Measurements from ENCODE around the gene KRTAP5-2. TPM values are rescaled to one million over a fixed set of nuclear protein-coding genes. Genes with fewer than 3 reads are reported as not detected.

Gene KRTAP5-2
- total and polyA plus RNA-seq, 2 donors = 0.11 TPM; not detected in 1

DNA sequence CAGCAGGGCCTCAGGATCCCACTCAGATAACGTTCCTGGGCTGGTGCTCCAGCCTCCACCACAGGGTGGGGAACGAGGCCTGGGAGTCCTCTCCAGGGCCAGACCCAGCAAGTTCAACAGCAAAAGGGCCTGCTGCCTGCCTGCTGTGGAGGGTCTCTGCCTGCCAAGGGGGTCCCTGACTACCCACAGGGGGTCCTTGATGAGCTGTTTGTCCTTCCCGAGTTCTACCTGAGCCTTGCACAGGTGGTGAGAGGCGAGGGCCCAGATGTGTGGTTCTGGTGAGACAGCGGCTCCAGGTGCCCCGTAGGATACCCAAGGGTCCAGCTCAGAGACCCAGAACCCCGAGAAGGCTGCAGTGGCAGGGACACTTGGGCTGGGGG lies 30.4 kb downstream of the KRTAP5-2 start:
- peaks cover 3 to 13% of the 10 kb centered on the region in 2 donors for H3K4me1 ChIP-seq (ENCODE audit: control insufficient read depth in 2 of 2, insufficient read depth in 2 of 2, low read length in 2 of 2)
- H3K36me3 ChIP-seq (ENCODE audit: control insufficient read depth in 2 of 2, insufficient read depth in 2 of 2, low read length in 1 of 2) = no peaks in the 10 kb centered on the region
- 78% methylated on average over 7 of the region's 7 CpGs for WGBS
- no peak overlapping the region for H3K4me3 ChIP-seq (ENCODE audit: low read length in 2 of 2)
- no peaks in the 10 kb centered on the region for H3K9me3 ChIP-seq (ENCODE audit: control insufficient read depth in 2 of 2, insufficient read depth in 1 of 2, low read length in 1 of 2)
- peaks cover 28 to 90% of the 10 kb centered on the region in 2 donors for H3K27me3 ChIP-seq (ENCODE audit: control insufficient read depth in 2 of 2, insufficient read depth in 1 of 2, low read length in 1 of 2)
- no peak for DNase-seq (ENCODE audit: low read depth in 6 of 9, low spot score in 9 of 9)
- no peak overlapping the region for H3K27ac ChIP-seq (ENCODE audit: low read depth in 1 of 2, low read length in 1 of 2)

- DNase-seq (ENCODE audit: low read depth in 6 of 9, low spot score in 9 of 9) = no peak
- H3K27me3 ChIP-seq (ENCODE audit: control insufficient read depth in 2 of 2, insufficient read depth in 1 of 2, low read length in 1 of 2) = peaks cover 24 to 87% of the 10 kb centered on the region in 2 donors
- no peak overlapping the region for H3K27ac ChIP-seq (ENCODE audit: low read depth in 1 of 2, low read length in 1 of 2)
- H3K4me3 ChIP-seq (ENCODE audit: low read length in 2 of 2) = no peak overlapping the region
- no peaks in the 10 kb centered on the region for H3K9me3 ChIP-seq (ENCODE audit: control insufficient read depth in 2 of 2, insufficient read depth in 1 of 2, low read length in 1 of 2)
- H3K4me1 ChIP-seq (ENCODE audit: control insufficient read depth in 2 of 2, insufficient read depth in 2 of 2, low read length in 2 of 2) = peaks cover 0 to 13% of the 10 kb centered on the region in 2 donors
- WGBS = 82% methylated on average over 13 of the region's 13 CpGs
- no peaks in the 10 kb centered on the region for H3K36me3 ChIP-seq (ENCODE audit: control insufficient read depth in 2 of 2, insufficient read depth in 2 of 2, low read length in 1 of 2)
Observed at GRCh38 chr11:1567052-1567720, 30.9 kb downstream of the KRTAP5-2 start.

- DNase-seq (ENCODE audit: low read depth in 6 of 9, low spot score in 9 of 9) = no peak
- H3K4me3 ChIP-seq (ENCODE audit: low read length in 2 of 2) = no peak overlapping the region
- H3K27ac ChIP-seq (ENCODE audit: low read depth in 1 of 2, low read length in 1 of 2) = no peak overlapping the region
- H3K36me3 ChIP-seq (ENCODE audit: control insufficient read depth in 2 of 2, insufficient read depth in 2 of 2, low read length in 1 of 2) = no peaks in the 10 kb centered on the region
- H3K4me1 ChIP-seq (ENCODE audit: control insufficient read depth in 2 of 2, insufficient read depth in 2 of 2, low read length in 2 of 2) = peaks cover 0 to 13% of the 10 kb centered on the region in 2 donors
- H3K9me3 ChIP-seq (ENCODE audit: control insufficient read depth in 2 of 2, insufficient read depth in 1 of 2, low read length in 1 of 2) = no peaks in the 10 kb centered on the region
- peaks cover 21 to 91% of the 10 kb centered on the region in 2 donors for H3K27me3 ChIP-seq (ENCODE audit: control insufficient read depth in 2 of 2, insufficient read depth in 1 of 2, low read length in 1 of 2)
- WGBS = 84% methylated on average over 20 of the region's 20 CpGs
Observed at GRCh38 chr11:1566381-1567051, 31.6 kb downstream of the KRTAP5-2 start.

- no peak overlapping the region for H3K27ac ChIP-seq (ENCODE audit: low read depth in 1 of 2, low read length in 1 of 2)
- peaks cover 17 to 88% of the 10 kb centered on the region in 2 donors for H3K27me3 ChIP-seq (ENCODE audit: control insufficient read depth in 2 of 2, insufficient read depth in 1 of 2, low read length in 1 of 2)
- H3K4me1 ChIP-seq (ENCODE audit: control insufficient read depth in 2 of 2, insufficient read depth in 2 of 2, low read length in 2 of 2) = peaks cover 0 to 8% of the 10 kb centered on the region in 2 donors
- no peaks in the 10 kb centered on the region for H3K9me3 ChIP-seq (ENCODE audit: control insufficient read depth in 2 of 2, insufficient read depth in 1 of 2, low read length in 1 of 2)
- no peaks in the 10 kb centered on the region for H3K36me3 ChIP-seq (ENCODE audit: control insufficient read depth in 2 of 2, insufficient read depth in 2 of 2, low read length in 1 of 2)
- no peak overlapping the region for H3K4me3 ChIP-seq (ENCODE audit: low read length in 2 of 2)
- DNase-seq (ENCODE audit: low read depth in 6 of 9, low spot score in 9 of 9) = no peak
- WGBS = 88% methylated on average over 5 of the region's 5 CpGs
Observed at GRCh38 chr11:1565904-1566247, 32.2 kb downstream of the KRTAP5-2 start.

DNA sequence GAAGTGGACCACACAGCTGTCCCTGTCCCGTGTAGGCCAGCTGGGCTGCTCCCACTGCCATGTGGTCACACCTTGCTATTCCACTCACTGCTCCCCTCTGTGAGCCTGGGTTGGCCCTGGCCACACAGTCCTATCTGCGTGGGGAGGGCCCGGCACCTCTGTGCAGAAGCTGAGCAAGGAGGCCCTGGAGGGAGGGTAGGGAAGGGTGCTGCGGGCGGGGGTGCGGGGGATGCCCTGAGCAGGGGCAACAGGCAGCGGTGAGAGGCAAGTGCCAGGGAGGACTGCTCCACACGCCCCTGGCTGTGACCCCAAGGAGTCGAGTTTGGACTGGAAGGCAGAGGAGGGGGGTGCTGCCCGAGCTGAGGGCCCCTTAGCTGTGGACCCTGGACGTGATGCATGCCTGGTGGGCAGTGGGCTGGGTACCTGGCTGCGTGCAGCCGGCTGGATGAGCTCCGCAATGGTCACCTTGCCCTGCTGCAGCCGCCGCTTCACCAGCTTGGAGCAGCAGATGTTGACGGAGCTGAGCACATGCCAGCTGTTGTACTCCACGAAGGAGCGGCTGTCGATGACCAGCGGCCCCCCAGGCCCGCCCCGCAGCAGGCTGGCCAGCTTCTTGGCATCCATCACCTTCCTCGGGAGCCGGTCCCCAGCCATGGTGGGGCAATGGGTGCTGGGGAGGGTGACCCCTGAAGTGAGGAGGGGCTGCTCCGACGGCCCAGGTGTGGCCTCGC lies 32.8 kb downstream of the KRTAP5-2 start:
- DNase-seq (ENCODE audit: low read depth in 6 of 9, low spot score in 9 of 9) = no peak
- H3K27me3 ChIP-seq (ENCODE audit: control insufficient read depth in 2 of 2, insufficient read depth in 1 of 2, low read length in 1 of 2) = peaks cover 11 to 87% of the 10 kb centered on the region in 2 donors
- no peak overlapping the region for H3K27ac ChIP-seq (ENCODE audit: low read depth in 1 of 2, low read length in 1 of 2)
- H3K4me3 ChIP-seq (ENCODE audit: low read length in 2 of 2) = no peak overlapping the region
- peaks cover 0 to 3% of the 10 kb centered on the region in 2 donors for H3K4me1 ChIP-seq (ENCODE audit: control insufficient read depth in 2 of 2, insufficient read depth in 2 of 2, low read length in 2 of 2)
- 87% methylated on average over 28 of the region's 28 CpGs for WGBS
- H3K36me3 ChIP-seq (ENCODE audit: control insufficient read depth in 2 of 2, insufficient read depth in 2 of 2, low read length in 1 of 2) = no peaks in the 10 kb centered on the region
- H3K9me3 ChIP-seq (ENCODE audit: control insufficient read depth in 2 of 2, insufficient read depth in 1 of 2, low read length in 1 of 2) = no peaks in the 10 kb centered on the region

- 29% methylated on average over 16 of the region's 16 CpGs for WGBS
- no peaks in the 10 kb centered on the region for H3K36me3 ChIP-seq (ENCODE audit: control insufficient read depth in 2 of 2, insufficient read depth in 2 of 2, low read length in 1 of 2)
- H3K4me1 ChIP-seq (ENCODE audit: control insufficient read depth in 2 of 2, insufficient read depth in 2 of 2, low read length in 2 of 2) = no peaks in the 10 kb centered on the region
- no peak for DNase-seq (ENCODE audit: low read depth in 6 of 9, low spot score in 9 of 9)
- H3K27me3 ChIP-seq (ENCODE audit: control insufficient read depth in 2 of 2, insufficient read depth in 1 of 2, low read length in 1 of 2) = peaks cover 5 to 84% of the 10 kb centered on the region in 2 donors
- H3K9me3 ChIP-seq (ENCODE audit: control insufficient read depth in 2 of 2, insufficient read depth in 1 of 2, low read length in 1 of 2) = no peaks in the 10 kb centered on the region
- H3K27ac ChIP-seq (ENCODE audit: low read depth in 1 of 2, low read length in 1 of 2) = no peak overlapping the region
- no peak overlapping the region for H3K4me3 ChIP-seq (ENCODE audit: low read length in 2 of 2)
Observed at GRCh38 chr11:1564535-1565172, 33.4 kb downstream of the KRTAP5-2 start.

DNA sequence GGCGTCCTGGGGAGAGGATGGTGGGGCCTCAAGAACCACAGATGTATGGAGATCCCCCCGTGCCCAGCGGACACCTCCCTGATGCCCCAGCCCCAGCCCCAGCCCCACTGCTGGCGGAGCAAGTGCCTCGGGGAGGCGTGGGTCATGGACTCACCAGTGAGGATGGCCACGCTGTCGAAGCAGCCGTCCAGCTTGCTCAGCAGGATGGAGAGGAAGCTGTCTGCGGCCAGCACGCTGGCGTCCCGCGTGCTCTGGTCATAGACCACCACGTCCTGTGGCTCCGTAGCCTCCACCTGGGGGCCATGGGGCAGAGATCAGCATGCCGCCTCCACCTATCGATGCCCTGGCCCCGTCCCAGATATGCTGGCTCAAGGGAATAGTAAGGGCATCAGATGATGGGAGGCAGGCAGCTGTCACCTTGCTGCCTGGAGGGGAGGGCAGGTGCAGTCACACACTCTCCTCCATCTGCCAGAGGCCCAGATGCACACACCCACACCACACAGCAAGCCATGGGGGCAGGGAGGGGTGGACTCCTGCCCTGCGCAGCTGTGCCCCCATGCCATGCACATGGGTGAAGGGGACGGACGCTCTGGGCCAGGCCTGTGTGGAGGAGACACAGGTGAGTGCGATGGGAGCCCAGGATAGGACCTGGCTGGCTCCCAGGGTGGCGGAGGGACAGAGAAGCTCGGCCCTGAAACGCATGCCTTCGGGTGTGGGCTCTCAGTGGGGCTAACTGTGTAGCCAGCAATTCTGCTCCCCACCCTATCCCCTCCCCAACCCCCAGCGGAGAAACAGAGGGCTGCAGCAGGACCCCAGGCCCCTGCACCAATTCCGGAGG lies 34.2 kb downstream of the KRTAP5-2 start:
- Histone ChIP-seq H3K27ac (ENCODE audit: low read depth in 1 of 2, low read length in 1 of 2) (no peak overlapping the region), H3K9me3 (ENCODE audit: control insufficient read depth in 2 of 2, insufficient read depth in 1 of 2, low read length in 1 of 2) (no peaks in the 10 kb centered on the region), H3K4me3 (ENCODE audit: low read length in 2 of 2) (no peak overlapping the region), H3K27me3 (ENCODE audit: control insufficient read depth in 2 of 2, insufficient read depth in 1 of 2, low read length in 1 of 2) (peaks cover 2 to 84% of the 10 kb centered on the region in 2 donors), H3K4me1 (ENCODE audit: control insufficient read depth in 2 of 2, insufficient read depth in 2 of 2, low read length in 2 of 2) (no peaks in the 10 kb centered on the region), H3K36me3 (ENCODE audit: control insufficient read depth in 2 of 2, insufficient read depth in 2 of 2, low read length in 1 of 2) (no peaks in the 10 kb centered on the region)
- WGBS = 75% methylated on average over 29 of the region's 29 CpGs
- DNase-seq (ENCODE audit: low read depth in 6 of 9, low spot score in 9 of 9) = no peak

DNA sequence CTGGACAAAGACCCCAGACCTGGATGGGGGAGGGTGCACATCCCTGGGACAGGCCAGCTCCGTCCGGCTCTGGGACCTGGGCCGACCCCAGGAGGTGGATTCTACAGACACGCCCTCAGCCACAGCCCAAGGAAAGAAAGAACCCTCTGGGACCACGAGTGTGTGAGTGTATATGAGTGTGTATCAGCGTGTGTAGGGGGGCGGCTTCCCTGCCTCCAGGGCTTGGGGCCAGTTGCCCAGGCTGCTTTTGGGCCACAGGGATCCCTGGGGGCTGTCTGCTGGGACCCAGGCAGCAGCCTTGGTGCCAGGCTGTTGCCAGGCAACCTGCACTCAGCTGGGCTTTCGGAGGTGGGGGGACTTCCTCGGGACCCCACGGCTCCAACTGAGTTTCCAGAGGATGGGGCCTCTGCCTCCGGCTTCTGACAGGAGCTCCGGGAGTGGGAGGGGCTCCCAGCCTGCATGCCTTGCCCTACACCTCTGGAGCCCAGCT lies 34.9 kb downstream of the KRTAP5-2 start:
- no peak for DNase-seq (ENCODE audit: low read depth in 6 of 9, low spot score in 9 of 9)
- H3K4me1 ChIP-seq (ENCODE audit: control insufficient read depth in 2 of 2, insufficient read depth in 2 of 2, low read length in 2 of 2) = no peaks in the 10 kb centered on the region

More for the DNA sequence above, 34.9 kb downstream of the KRTAP5-2 start:
- Histone ChIP-seq H3K9me3 (ENCODE audit: control insufficient read depth in 2 of 2, insufficient read depth in 1 of 2, low read length in 1 of 2) (no peaks in the 10 kb centered on the region), H3K27ac (ENCODE audit: low read depth in 1 of 2, low read length in 1 of 2) (no peak overlapping the region), H3K36me3 (ENCODE audit: control insufficient read depth in 2 of 2, insufficient read depth in 2 of 2, low read length in 1 of 2) (no peaks in the 10 kb centered on the region), H3K4me3 (ENCODE audit: low read length in 2 of 2) (no peak overlapping the region), H3K27me3 (ENCODE audit: control insufficient read depth in 2 of 2, insufficient read depth in 1 of 2, low read length in 1 of 2) (peaks cover 6 to 84% of the 10 kb centered on the region in 2 donors)
- WGBS = 80% methylated on average over 12 of the region's 12 CpGs
